Measurements from ENCODE around the gene FMN2.
"Not testable (repeated sequence)": the region's sequence is repeated elsewhere in the genome, so short reads cannot be mapped to it uniquely, and the experiment has no call there.

FMN2 gene

DNA sequence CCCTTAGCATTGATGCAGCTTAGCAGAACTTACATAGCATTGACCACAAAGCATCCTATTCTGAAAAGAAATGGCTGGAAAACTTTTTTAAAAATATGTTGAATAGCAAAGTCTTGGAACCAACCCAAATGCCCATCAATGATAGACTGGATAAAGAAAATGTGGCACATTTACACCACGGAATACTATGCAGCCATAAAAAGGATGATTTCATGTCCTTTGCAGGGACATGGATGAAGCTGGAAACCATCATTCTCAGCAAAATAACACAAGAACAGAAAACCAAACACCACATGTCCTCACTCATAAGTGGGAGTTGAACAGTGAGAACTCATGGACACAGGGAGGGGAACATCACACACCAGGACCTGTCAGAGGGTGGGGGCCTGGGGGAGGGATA is 323.3 kb downstream of the FMN2 start:
- not testable (repeated sequence) for H2AFZ ChIP-seq (ENCODE audit: low read length, unreplicated experiment); H3K79me2 ChIP-seq (ENCODE audit: control insufficient read depth, insufficient read depth, low read length, unreplicated experiment)
- peaks cover 22% of the 10 kb centered on the region for H3K4me1 ChIP-seq (ENCODE audit: control insufficient read depth, insufficient read depth, low read length, unreplicated experiment)

DNA sequence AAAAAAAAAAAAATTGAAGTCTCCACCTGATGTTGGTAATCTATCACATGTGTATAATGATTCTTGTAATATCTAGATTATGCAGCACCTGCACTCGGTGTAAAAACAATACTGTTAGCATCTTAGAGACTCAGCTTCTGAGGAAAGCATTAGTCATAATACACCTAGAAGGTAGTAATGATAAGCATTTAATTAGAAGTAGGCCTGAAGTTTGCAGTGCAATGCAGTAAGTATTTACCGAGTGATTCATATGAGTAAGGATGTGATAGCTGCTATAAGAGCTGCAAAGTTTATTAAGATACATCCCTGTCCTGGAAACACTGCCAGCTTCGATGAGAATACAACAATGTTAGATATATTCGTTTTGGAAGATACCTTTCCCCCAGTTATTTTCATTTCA is 323.8 kb downstream of the FMN2 start:
- no peaks in the 10 kb centered on the region for H3K36me3 ChIP-seq (ENCODE audit: insufficient read depth, low read length)
- no peaks in the 10 kb centered on the region for H3K79me2 ChIP-seq (ENCODE audit: control insufficient read depth, insufficient read depth, low read length, unreplicated experiment)
- H3K4me3 ChIP-seq (ENCODE audit: low read depth, low read length) = no peak overlapping the region
- no peak overlapping the region for H2AFZ ChIP-seq (ENCODE audit: low read length, unreplicated experiment)
- H3K27ac ChIP-seq (ENCODE audit: low read depth, low read length) = no peak overlapping the region
- H3K27me3 ChIP-seq (ENCODE audit: insufficient read depth, low read length) = no peaks in the 10 kb centered on the region
- peaks cover 22% of the 10 kb centered on the region for H3K4me1 ChIP-seq (ENCODE audit: control insufficient read depth, insufficient read depth, low read length, unreplicated experiment)

More for the DNA sequence above, 323.3 kb downstream of the FMN2 start:
- not testable (repeated sequence) for H3K36me3 ChIP-seq (ENCODE audit: insufficient read depth, low read length); H3K27ac ChIP-seq (ENCODE audit: low read depth, low read length); H3K4me3 ChIP-seq (ENCODE audit: low read depth, low read length); H3K27me3 ChIP-seq (ENCODE audit: insufficient read depth, low read length)

DNA sequence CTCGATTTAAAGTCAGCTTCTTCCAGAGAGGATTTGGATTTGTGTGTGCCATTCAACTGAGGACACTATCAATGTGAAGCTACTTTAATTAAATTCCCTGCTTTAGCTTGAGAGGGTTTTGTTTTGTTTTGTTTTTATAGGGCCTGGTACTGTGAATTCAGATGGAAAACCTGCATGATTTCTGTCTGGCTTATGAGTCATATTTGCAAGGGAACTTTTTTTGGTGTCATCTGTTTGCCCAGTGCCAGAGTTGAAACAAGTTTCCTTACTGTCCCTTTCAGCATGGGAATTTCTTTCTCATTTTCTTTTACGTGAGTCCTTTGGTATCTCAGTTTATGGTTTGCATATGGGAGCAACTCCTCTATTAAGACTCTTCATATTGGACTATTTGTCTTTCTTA is 325.6 kb downstream of the FMN2 start:
- H3K4me3 ChIP-seq (ENCODE audit: low read depth, low read length) = no peak overlapping the region
- no peaks in the 10 kb centered on the region for H3K79me2 ChIP-seq (ENCODE audit: control insufficient read depth, insufficient read depth, low read length, unreplicated experiment)
- H2AFZ ChIP-seq (ENCODE audit: low read length, unreplicated experiment) = no peak overlapping the region
- H3K27me3 ChIP-seq (ENCODE audit: insufficient read depth, low read length) = no peaks in the 10 kb centered on the region
- no peak overlapping the region for H3K27ac ChIP-seq (ENCODE audit: low read depth, low read length)
- H3K4me1 ChIP-seq (ENCODE audit: control insufficient read depth, insufficient read depth, low read length, unreplicated experiment) = peaks cover 22% of the 10 kb centered on the region
- H3K36me3 ChIP-seq (ENCODE audit: insufficient read depth, low read length) = no peaks in the 10 kb centered on the region

DNA sequence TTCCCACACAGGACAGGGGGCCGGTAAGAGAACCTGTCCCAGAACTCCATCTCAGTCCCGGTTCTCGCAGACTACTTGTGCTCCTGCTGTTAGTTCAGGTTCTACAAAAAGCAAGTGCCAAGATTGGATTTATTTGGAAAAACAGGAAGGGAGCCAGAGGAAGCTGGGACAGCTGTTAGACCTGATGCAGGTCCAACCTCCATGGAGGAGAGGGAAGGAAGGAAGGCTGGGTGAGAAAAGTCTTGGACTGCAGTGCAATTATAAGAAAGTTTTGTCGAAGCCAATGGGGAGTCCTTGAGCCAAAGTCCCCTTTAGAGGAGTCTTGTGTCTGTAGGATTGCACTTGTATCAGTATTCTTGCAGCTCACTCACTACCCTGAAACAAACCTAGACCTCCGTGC is 329.1 kb downstream of the FMN2 start:
- Histone ChIP-seq H3K27ac (ENCODE audit: low read depth, low read length) (no peak overlapping the region), H3K4me1 (ENCODE audit: control insufficient read depth, insufficient read depth, low read length, unreplicated experiment) (peaks cover 6% of the 10 kb centered on the region), H3K27me3 (ENCODE audit: insufficient read depth, low read length) (no peaks in the 10 kb centered on the region), H2AFZ (ENCODE audit: low read length, unreplicated experiment) (no peak overlapping the region), H3K79me2 (ENCODE audit: control insufficient read depth, insufficient read depth, low read length, unreplicated experiment) (no peaks in the 10 kb centered on the region), H3K36me3 (ENCODE audit: insufficient read depth, low read length) (no peaks in the 10 kb centered on the region), H3K4me3 (ENCODE audit: low read depth, low read length) (no peak overlapping the region)

DNA sequence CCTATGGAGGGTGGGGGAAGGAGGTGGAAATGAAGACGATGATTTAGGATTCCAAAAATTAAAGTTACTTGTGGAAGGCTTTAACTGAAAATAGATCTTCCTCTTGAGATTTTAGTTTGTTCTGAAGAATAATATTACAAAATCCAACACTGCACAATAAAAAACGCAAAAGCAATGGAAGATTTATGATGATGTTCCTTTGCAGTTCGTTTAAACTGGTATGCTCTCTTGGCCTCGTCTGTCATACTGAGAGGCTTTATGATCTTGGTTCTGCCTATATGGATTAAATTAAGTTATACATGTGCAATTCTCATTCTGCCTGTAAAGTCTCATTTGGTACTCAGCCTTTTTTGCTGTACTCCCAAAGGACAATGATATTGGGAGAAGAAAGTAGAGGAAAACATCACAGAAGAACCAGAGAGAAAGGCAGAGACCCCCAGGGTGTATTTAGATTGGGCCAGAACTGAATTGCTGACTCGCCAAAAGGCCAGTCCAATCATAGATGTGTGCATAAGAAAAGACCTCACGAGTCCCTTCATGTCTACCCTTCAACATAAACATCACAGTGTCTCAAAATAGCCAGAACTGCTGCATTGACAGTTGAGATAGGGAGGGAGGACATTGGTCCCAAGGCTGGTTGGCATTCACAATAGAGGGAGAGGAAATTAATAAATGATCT is 331.7 kb downstream of the FMN2 start:
- Histone ChIP-seq H3K4me3 (ENCODE audit: low read depth, low read length) (no peak overlapping the region), H3K79me2 (ENCODE audit: control insufficient read depth, insufficient read depth, low read length, unreplicated experiment) (no peaks in the 10 kb centered on the region), H2AFZ (ENCODE audit: low read length, unreplicated experiment) (no peak overlapping the region), H3K4me1 (ENCODE audit: control insufficient read depth, insufficient read depth, low read length, unreplicated experiment) (no peaks in the 10 kb centered on the region), H3K27ac (ENCODE audit: low read depth, low read length) (no peak overlapping the region), H3K36me3 (ENCODE audit: insufficient read depth, low read length) (no peaks in the 10 kb centered on the region), H3K27me3 (ENCODE audit: insufficient read depth, low read length) (no peaks in the 10 kb centered on the region)

DNA sequence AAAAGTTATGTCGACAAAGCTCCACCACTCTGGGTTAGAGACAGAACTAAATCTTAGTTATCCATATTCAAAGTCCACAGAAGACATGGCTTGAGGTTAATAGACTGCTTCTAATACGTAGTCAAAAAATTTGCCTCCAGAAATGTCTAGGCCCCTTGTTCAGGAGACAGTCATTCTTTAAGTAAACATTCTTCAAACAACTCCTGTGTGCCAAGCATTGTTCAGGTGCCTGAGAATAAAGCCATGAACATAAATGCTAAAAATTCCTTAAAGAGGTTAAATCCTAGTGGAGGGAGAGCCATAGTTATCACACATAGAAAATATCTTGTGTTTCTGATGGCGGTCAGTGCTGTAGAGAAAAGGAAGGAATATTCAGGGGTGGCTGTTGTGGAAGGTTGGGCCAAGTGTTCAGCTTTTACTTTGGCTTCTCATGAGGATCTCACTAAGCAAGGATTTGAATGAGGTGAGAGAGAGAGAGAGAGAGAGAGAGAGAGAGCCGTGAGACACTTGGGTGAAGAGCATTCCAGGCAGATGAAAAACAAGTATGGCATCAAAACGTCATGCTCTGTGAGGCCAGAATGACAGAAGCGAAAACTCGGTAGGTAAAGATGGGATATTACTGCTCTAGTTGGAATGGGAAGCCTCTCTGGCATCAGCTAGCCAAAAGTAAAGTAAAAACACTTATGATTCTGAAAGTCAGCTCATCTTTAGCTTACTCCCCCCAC is 333.2 kb downstream of the FMN2 start:
- no peaks in the 10 kb centered on the region for H3K27me3 ChIP-seq (ENCODE audit: insufficient read depth, low read length)
- H2AFZ ChIP-seq (ENCODE audit: low read length, unreplicated experiment) = no peak overlapping the region
- H3K79me2 ChIP-seq (ENCODE audit: control insufficient read depth, insufficient read depth, low read length, unreplicated experiment) = no peaks in the 10 kb centered on the region
- no peak overlapping the region for H3K27ac ChIP-seq (ENCODE audit: low read depth, low read length)
- H3K36me3 ChIP-seq (ENCODE audit: insufficient read depth, low read length) = no peaks in the 10 kb centered on the region
- H3K4me1 ChIP-seq (ENCODE audit: control insufficient read depth, insufficient read depth, low read length, unreplicated experiment) = no peaks in the 10 kb centered on the region
- no peak overlapping the region for H3K4me3 ChIP-seq (ENCODE audit: low read depth, low read length)

DNA sequence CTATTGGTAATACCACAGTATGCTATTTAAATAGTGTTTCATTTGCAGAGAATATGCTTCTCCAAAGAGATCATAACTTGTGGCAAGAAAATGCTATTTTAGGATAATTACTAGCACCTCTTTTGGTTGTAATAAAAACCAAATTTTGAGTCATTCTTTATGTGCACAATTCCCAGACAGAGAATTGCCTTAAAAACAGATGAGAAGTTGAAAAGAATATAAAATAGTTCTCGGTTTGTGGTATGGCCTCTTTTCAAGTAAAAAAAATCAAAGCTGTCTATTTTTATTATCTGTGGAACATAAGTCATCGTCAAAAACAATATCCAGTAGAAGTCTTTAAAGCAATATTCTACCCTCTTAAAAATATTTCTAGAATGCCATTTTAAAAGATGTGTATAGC is 334.4 kb downstream of the FMN2 start:
- H3K36me3 ChIP-seq (ENCODE audit: insufficient read depth, low read length) = no peaks in the 10 kb centered on the region
- no peaks in the 10 kb centered on the region for H3K79me2 ChIP-seq (ENCODE audit: control insufficient read depth, insufficient read depth, low read length, unreplicated experiment)
- H3K4me1 ChIP-seq (ENCODE audit: control insufficient read depth, insufficient read depth, low read length, unreplicated experiment) = no peaks in the 10 kb centered on the region
- H2AFZ ChIP-seq (ENCODE audit: low read length, unreplicated experiment) = no peak overlapping the region
- no peak overlapping the region for H3K4me3 ChIP-seq (ENCODE audit: low read depth, low read length)
- H3K27me3 ChIP-seq (ENCODE audit: insufficient read depth, low read length) = no peaks in the 10 kb centered on the region
- no peak overlapping the region for H3K27ac ChIP-seq (ENCODE audit: low read depth, low read length)

DNA sequence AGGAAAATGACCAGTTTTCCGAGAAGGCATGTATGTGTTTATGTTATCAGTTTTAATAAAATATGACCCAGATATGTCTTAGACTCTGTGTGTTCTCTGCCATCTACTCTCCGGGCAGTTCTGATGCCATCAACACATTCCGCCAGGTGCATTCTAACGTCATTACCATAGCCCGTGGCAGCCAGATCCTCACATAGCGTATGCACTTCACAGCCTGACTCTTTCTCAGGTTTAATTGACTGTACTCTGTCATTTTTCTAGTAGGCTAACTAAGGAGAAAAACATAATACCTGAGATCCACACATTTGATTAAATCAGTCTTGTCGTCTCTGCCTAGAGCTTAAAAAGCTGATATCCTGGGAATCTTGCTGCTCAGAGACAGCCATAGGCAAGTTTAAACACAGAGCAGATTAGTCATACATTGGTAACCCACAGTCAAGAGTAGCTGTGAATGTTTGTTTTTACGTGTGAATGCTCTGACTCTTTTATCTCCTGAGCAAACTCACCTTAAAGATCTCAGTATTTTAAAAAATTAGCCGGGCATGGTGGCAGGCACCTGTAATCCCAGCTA is 344.4 kb downstream of the FMN2 start:
- Histone ChIP-seq H3K4me3 (ENCODE audit: low read depth, low read length) (no peak overlapping the region), H3K4me1 (ENCODE audit: control insufficient read depth, insufficient read depth, low read length, unreplicated experiment) (no peaks in the 10 kb centered on the region), H2AFZ (ENCODE audit: low read length, unreplicated experiment) (no peak overlapping the region), H3K27me3 (ENCODE audit: insufficient read depth, low read length) (no peaks in the 10 kb centered on the region), H3K27ac (ENCODE audit: low read depth, low read length) (no peak overlapping the region), H3K36me3 (ENCODE audit: insufficient read depth, low read length) (no peaks in the 10 kb centered on the region), H3K79me2 (ENCODE audit: control insufficient read depth, insufficient read depth, low read length, unreplicated experiment) (no peaks in the 10 kb centered on the region)

DNA sequence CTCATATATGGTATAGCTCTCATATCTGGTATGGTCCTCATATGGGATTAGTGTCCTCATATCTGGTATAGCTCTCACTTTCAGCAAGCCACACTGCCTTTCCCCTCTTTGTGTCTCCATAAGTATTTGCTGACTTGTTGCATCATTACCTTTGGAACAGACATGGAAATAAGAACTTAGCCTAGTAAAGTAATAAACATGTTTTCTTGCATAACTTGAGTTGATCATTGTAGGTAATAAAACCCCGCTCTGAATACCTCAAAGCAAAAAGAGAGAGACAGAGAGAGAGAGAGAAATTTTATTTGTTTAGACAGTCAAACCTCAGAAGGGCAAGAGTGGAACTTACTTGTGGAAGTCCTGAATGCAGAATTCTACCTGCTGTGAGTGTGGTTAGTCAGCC is 350.0 kb downstream of the FMN2 start:
- Histone ChIP-seq H3K4me3 (ENCODE audit: low read depth, low read length) (no peak overlapping the region), H3K36me3 (ENCODE audit: insufficient read depth, low read length) (no peaks in the 10 kb centered on the region), H3K4me1 (ENCODE audit: control insufficient read depth, insufficient read depth, low read length, unreplicated experiment) (no peaks in the 10 kb centered on the region), H3K27me3 (ENCODE audit: insufficient read depth, low read length) (no peaks in the 10 kb centered on the region), H3K79me2 (ENCODE audit: control insufficient read depth, insufficient read depth, low read length, unreplicated experiment) (no peaks in the 10 kb centered on the region), H2AFZ (ENCODE audit: low read length, unreplicated experiment) (no peak overlapping the region), H3K27ac (ENCODE audit: low read depth, low read length) (no peak overlapping the region)

DNA sequence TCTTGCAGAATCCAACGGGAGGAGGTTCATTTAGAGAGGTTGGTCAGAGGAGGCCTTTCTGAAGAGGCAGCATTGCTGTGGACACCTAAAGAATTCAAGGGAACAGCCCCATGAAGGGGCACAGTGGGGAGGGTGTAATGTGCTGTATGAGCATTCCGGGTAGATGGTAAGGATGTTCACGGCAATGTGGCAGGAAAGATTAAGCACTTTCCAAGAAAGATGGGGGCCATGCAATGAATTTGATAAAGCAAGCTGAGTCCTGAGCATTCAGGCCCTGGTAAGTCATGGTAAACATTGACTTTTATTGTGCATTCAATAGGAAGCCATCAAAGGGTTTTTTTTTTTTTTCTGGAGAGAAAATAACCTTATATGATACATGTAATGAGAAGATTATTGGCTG is 353.7 kb downstream of the FMN2 start:
- Histone ChIP-seq H3K27me3 (ENCODE audit: insufficient read depth, low read length) (no peaks in the 10 kb centered on the region), H3K4me1 (ENCODE audit: control insufficient read depth, insufficient read depth, low read length, unreplicated experiment) (no peaks in the 10 kb centered on the region), H3K4me3 (ENCODE audit: low read depth, low read length) (no peak overlapping the region), H3K27ac (ENCODE audit: low read depth, low read length) (no peak overlapping the region), H3K36me3 (ENCODE audit: insufficient read depth, low read length) (no peaks in the 10 kb centered on the region), H2AFZ (ENCODE audit: low read length, unreplicated experiment) (no peak overlapping the region), H3K79me2 (ENCODE audit: control insufficient read depth, insufficient read depth, low read length, unreplicated experiment) (no peaks in the 10 kb centered on the region)

Data from ACC112 (cell line).